ELF-1 (cell line): ENCODE measurements around the gene MYO1D.
A peak's percentile ranks its signal among the peaks of the same experiment; 100 is the strongest.
"Not testable (repeated sequence)": the region's sequence is repeated elsewhere in the genome, so short reads cannot be mapped to it uniquely, and the experiment has no call there.

Experiments used
- DNase-seq: peaks from one replicate; pipeline ENCODE4 v3.0.0-alpha.2; 2016; ENCODE audit warnings: low read depth, low spot score

Gene MYO1D

GRCh38 chr17:32536736-32537643, 339.9 kb downstream of the MYO1D start:
- no peak for DNase-seq

DNA sequence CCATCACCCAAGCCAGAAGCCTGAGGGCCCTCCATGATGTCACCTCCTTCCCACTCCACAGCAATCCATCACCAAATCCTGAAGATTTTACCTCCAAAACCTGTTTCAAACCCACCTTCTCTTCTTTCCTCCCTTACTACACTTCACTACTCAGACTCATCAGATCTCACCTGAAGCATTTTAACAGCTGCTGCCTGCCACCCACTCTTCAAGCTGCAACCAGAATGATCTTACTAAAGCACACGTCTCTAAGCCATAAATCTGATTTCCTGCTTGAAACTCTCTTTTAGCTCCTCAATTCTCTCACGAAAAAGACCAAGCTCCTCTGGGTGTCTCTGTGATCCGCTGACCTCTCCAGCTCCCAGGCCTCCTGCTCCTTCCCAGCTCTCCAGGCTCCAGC, 343.6 kb downstream of the MYO1D start:
- no peak for DNase-seq

GRCh38 chr17:32529604-32530003, 347.3 kb downstream of the MYO1D start:
- DNase-seq = no peak

DNA sequence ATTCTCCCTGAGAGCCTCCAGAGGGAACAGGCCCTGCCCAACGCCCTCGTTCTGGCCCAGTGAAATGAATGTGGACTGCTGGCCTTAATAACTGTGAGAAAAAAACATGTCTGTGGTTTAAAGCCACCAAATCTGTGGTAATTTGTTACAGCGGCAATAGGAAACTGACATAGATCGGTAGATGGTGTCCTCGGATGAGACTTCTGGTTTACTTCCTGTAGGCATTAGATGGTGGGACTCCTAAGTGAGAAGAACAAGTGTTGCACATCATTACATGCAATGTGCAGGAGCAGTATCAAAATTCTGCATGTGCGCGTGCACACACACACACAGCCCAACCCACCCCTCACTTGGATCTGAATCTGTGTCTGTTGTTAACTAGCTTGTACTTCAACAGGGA, 348.1 kb downstream of the MYO1D start:
- no peak for DNase-seq

DNA sequence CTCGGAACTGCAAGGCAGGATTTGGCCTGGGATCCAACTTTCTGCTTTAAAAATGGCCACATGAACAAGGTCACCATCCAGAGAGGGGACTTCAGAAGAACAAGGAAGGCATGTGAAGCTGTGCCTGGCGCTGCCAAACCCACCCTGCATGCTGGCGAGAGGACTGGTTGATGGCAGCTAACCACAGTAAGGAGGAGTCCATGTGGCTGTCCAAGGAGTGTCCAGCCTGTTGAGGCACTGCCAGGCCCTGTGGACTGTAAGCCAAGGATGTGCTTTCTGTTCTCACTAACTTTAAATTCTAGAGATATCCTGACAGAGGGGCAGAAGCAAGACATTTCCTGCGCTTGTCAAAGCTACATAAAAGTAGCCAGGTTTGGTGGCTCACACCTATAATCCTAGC, 349.8 kb downstream of the MYO1D start:
- no peak for DNase-seq

GRCh38 chr17:32525122-32525521, 351.8 kb downstream of the MYO1D start:
- DNase-seq = no peak

DNA sequence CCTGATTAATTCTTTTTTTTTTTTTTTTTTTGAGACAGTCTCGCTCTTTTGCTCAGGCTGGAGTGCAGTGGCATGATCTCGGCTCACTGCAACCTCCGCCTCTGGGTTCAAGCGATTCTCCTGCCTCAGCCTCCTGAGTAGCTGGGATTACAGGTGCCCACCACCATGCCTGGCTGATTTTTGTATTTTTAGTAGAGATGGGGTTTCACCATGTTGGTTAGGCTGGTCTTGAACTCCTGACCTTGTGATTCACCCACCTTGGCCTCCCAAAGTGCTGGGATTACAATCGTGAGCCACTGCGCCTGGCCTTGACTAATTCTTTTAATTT, 352.4 kb downstream of the MYO1D start:
- not testable (repeated sequence) for DNase-seq

GRCh38 chr17:32523827-32524552, 352.9 kb downstream of the MYO1D start:
- no peak for DNase-seq

- DNase-seq = no peak
These were observed 353.8 kb downstream of the MYO1D start for GRCh38 chr17:32523017-32523680.

DNA sequence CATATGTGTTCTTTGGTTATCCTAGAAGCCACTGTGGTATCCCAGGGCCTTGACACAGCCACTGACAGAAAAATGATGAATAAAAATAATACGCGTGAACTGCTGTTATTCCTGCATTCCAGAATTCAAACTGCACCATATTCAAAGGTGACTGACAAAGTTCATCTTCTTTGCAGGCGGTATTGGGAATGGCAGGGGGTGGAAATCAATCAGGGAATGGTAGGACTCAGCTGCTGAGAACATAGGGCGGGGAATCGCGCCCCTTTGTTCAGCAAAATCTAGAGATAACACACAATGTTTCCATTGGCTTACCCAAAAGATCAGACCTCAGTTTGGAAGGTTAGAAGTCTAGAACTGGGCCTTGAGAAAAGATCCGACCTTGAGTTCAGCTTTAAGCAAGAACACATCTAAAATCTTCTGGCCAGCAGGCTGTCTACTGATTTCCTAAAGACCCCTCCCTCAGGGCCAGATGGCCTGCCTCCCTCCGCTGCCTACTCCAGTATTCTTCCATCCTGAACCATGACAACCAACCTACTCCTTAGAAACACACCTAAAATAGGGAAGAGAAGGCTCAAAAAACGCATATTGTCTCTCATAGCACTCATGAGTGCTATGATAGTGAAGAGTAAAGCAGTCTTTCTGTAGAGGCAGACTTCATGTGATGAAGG, 356.1 kb downstream of the MYO1D start:
- no peak for DNase-seq

- peak; percentile 48 for DNase-seq
These were observed 356.7 kb downstream of the MYO1D start for GRCh38 chr17:32520104-32520701.

- peak; percentile 93 for DNase-seq
These were observed 357.5 kb downstream of the MYO1D start for GRCh38 chr17:32519228-32520103.

DNA sequence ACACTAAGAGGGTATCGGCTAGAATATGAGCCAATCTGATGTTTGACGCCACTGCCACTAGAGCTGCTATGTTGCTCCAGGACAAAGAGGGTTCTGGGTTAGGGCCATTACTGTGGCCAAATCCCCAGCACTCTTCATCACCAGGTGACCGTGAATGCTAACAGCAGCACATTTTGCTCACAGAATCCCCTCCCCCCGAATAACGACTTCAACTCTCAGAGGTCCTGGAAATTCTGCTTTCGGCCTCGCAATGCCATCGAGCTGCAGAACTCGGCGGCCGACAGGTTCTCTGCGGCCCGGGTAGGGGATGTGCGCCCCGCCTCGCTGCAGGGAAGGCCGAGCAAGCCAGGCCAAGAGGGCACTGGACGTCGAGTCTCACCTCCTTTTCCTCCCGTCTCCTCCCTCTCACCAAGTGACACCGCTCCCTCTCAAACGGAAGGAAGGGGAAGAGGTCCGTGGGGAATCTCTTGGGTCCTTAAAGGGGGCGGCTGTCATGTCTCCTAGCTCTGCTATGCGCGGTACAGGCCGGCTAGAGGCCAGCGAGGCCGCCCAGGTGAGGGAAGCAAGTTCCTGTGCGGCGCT, 358.2 kb downstream of the MYO1D start:
- DNase-seq = no peak

- no peak for DNase-seq
These were observed 358.9 kb downstream of the MYO1D start for GRCh38 chr17:32517982-32518381.

GRCh38 chr17:32516940-32517701, 359.8 kb downstream of the MYO1D start:
- DNase-seq = no peak

DNA sequence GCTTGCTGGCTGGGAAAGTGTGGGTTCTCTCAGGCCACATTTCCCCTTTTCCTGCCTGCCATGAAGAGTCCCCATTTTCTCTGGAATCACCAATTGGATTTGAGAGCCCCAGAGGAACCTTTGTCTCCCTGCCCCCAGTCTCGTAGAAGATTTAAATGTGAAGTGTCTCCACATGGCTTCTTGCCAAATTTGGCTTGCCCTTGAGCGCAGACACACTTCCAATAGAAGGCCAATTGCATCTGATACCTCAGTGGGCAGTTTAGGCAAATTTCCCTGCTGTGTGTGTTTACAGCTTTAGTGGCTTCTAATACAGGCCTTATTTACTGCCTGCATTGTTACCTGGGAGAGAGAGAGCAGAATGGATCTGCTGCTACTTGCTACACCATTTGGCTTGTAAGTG, 360.5 kb downstream of the MYO1D start:
- no peak for DNase-seq

- DNase-seq = no peak
These were observed 361.1 kb downstream of the MYO1D start for GRCh38 chr17:32515677-32516383.

- no peak for DNase-seq
These were observed 362.3 kb downstream of the MYO1D start for GRCh38 chr17:32514606-32515005.

DNA sequence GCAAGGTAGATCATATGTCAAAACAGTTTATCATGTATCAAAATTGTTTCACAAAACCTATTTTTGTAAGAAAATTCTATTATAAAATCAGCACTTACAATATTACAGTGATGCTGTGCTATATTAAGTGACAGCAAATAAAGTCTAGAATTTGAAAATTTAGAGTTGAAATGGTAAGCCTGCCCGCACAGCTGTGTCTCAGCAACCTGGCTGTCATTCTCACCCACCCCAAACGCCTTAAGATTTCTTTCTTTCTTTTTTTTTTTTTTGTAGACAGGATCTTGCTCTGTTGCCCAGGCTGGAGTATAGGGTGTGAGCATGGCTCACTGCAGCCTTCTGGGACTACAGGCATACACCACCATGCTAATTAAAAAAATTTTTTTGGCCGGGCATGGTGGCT, 363.3 kb downstream of the MYO1D start:
- DNase-seq = no peak
